Measurements from ENCODE around the gene ADGRB3. TPM values are rescaled to one million over a fixed set of nuclear protein-coding genes. Genes with fewer than 3 reads are reported as not detected.
A peak's percentile ranks its signal among the peaks of the same experiment; 100 is the strongest.
"Not testable (repeated sequence)": the region's sequence is repeated elsewhere in the genome, so short reads cannot be mapped to it uniquely, and the experiment has no call there.

The ADGRB3 gene
- total and polyA plus RNA-seq, 10 of the 15 experiments (the other 5 are each of a cell fraction or from before 2014, with no cell fraction given): 0.03 to 0.06 TPM; not detected in 8

- TF ChIP-seq, protein P1, sequence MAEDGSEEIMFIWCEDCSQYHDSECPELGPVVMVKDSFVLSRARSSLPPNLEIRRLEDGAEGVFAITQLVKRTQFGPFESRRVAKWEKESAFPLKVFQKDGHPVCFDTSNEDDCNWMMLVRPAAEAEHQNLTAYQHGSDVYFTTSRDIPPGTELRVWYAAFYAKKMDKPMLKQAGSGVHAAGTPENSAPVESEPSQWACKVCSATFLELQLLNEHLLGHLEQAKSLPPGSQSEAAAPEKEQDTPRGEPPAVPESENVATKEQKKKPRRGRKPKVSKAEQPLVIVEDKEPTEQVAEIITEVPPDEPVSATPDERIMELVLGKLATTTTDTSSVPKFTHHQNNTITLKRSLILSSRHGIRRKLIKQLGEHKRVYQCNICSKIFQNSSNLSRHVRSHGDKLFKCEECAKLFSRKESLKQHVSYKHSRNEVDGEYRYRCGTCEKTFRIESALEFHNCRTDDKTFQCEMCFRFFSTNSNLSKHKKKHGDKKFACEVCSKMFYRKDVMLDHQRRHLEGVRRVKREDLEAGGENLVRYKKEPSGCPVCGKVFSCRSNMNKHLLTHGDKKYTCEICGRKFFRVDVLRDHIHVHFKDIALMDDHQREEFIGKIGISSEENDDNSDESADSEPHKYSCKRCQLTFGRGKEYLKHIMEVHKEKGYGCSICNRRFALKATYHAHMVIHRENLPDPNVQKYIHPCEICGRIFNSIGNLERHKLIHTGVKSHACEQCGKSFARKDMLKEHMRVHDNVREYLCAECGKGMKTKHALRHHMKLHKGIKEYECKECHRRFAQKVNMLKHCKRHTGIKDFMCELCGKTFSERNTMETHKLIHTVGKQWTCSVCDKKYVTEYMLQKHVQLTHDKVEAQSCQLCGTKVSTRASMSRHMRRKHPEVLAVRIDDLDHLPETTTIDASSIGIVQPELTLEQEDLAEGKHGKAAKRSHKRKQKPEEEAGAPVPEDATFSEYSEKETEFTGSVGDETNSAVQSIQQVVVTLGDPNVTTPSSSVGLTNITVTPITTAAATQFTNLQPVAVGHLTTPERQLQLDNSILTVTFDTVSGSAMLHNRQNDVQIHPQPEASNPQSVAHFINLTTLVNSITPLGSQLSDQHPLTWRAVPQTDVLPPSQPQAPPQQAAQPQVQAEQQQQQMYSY (CRISPR knock-in tag; IDR thresholded peaks at IDR 0.05): no peak
- 0 out of 2 replicates have a peak, but pooled peaks have one; percentile 24 for TF ChIP-seq RAD21 (IDR thresholded peaks at IDR 0.05; ENCODE audit: insufficient read depth, low read depth, low read length)
- no peak for TF ChIP-seq HDGF (IDR thresholded peaks at IDR 0.05)
Measured at GRCh38 chr6:68976260-68976659, 341.2 kb downstream of the ADGRB3 start (continued).

GRCh38 chr6:68978411-68978810 is 343.3 kb downstream of the ADGRB3 start:
- ChIA-PET SMC1A (ENCODE audit: uncharacterized antibody, unreplicated experiment) (interaction anchor here (1.0 kb wide), 1 partner anchor 17 kb away, joined by 4 read pairs; no protein-coding TSS in a partner anchor), CTCF (no interaction called here), RAD21 (ENCODE audit: unreplicated experiment) (no interaction called here), POLR2A (no interaction called here)
- in situ Hi-C loops (cut with MboI): no loop called here
- BruUV-seq (replicated peaks): no TSS peak
- no peaks in the 10 kb centered on the region for H3K9me3 ChIP-seq (replicated peaks; ENCODE audit: control insufficient read depth, insufficient read depth, low read length)
- no peaks in the 10 kb centered on the region for H4K20me1 ChIP-seq (ENCODE audit: control insufficient read depth, insufficient read depth)
- no peaks in the 10 kb centered on the region for H3K36me3 ChIP-seq (ENCODE audit: control insufficient read depth in 2 of 2, insufficient read depth in 2 of 2, low read length in 1 of 2)
- TF ChIP-seq IRF5 (IDR thresholded peaks at IDR 0.05; ENCODE audit: borderline replicate concordance): no peak
- TF ChIP-seq JUNB (IDR thresholded peaks at IDR 0.05): peak; percentile 43
- H3K9ac ChIP-seq (ENCODE audit: control insufficient read depth, insufficient read depth, low read length): no peak overlapping the region
- intact Hi-C loops (cut with micrococcal nuclease; ENCODE audit: unreplicated experiment): no loop called here
- no peaks in the 10 kb centered on the region for H3K4me1 ChIP-seq (ENCODE audit: control insufficient read depth, insufficient read depth, low read length)
- H3K4me3 ChIP-seq: no peak overlapping the region
- no peak overlapping the region for H3K4me2 ChIP-seq (ENCODE audit: control insufficient read depth, insufficient read depth)
- no peaks in the 10 kb centered on the region for H3K79me2 ChIP-seq (ENCODE audit: control insufficient read depth, insufficient read depth, low read length)
- FAIRE-seq (no peak), ATAC-seq (no peak), DNase-seq (ENCODE audit: low read depth, low spot score) (no peak)
- H3K27ac ChIP-seq (ENCODE audit: control insufficient read depth, insufficient read depth): no peak overlapping the region
- no peaks in the 10 kb centered on the region for H3K27me3 ChIP-seq (replicated peaks in 1 of 2; ENCODE audit: control insufficient read depth in 2 of 2, insufficient read depth in 2 of 2, low read length in 1 of 2)
- no peak overlapping the region for H2AFZ ChIP-seq (ENCODE audit: control insufficient read depth, low read depth, low read length)

DNA sequence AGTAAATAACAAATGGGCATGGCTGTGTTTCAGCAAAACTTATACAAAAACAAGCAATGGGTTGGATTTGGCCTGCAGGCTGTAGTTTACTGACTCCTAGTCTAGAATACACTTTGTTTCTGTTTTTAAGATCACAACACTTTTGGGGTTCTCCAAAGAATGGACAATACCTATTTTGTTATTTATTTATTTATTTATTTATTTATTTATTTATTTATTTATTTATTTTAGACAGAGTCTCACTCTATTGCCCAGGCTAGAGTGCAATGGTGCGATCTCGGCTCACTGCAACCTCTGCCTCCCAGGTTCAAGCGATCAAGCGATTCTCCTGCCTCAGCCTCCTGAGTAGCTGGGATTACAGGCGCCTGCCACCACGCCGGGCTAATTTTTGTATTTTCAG is 346.6 kb downstream of the ADGRB3 start:
- H3K4me3 ChIP-seq; in situ Hi-C loops (cut with MboI); BruUV-seq (replicated peaks); H3K27me3 ChIP-seq (replicated peaks in 1 of 2; ENCODE audit: control insufficient read depth in 2 of 2, insufficient read depth in 2 of 2, low read length in 1 of 2); ATAC-seq; FAIRE-seq; H3K9ac ChIP-seq (ENCODE audit: control insufficient read depth, insufficient read depth, low read length); SMC1A ChIA-PET (ENCODE audit: uncharacterized antibody, unreplicated experiment); H3K9me3 ChIP-seq (replicated peaks; ENCODE audit: control insufficient read depth, insufficient read depth, low read length); POLR2A ChIA-PET; RAD21 ChIA-PET (ENCODE audit: unreplicated experiment); H3K4me1 ChIP-seq (ENCODE audit: control insufficient read depth, insufficient read depth, low read length); H3K4me2 ChIP-seq (ENCODE audit: control insufficient read depth, insufficient read depth); H3K36me3 ChIP-seq (ENCODE audit: control insufficient read depth in 2 of 2, insufficient read depth in 2 of 2, low read length in 1 of 2); DNase-seq (ENCODE audit: low read depth, low spot score); H4K20me1 ChIP-seq (ENCODE audit: control insufficient read depth, insufficient read depth); H3K79me2 ChIP-seq (ENCODE audit: control insufficient read depth, insufficient read depth, low read length); H2AFZ ChIP-seq (ENCODE audit: control insufficient read depth, low read depth, low read length); H3K27ac ChIP-seq (ENCODE audit: control insufficient read depth, insufficient read depth); intact Hi-C loops (cut with micrococcal nuclease; ENCODE audit: unreplicated experiment): not testable (repeated sequence)
- CTCF ChIA-PET: interaction anchor here (1.0 kb wide), 1 partner anchor 18 kb away, joined by 3 read pairs; no protein-coding TSS in a partner anchor
- 74% methylated on average over 7 of the region's 7 CpGs for WGBS (ENCODE audit: insufficient coverage, insufficient replicate concordance, low lambda C conversion rate, missing lambda C conversion rate)
